ENCODE measurements around the gene ABCB9.
"Not testable (repeated sequence)": the region's sequence is repeated elsewhere in the genome, so short reads cannot be mapped to it uniquely, and the experiment has no call there.

The ABCB9 gene

GRCh38 chr12:122963941-122964265 lies 2.4 kb downstream of the ABCB9 start:
- no peak for DNase-seq (ENCODE audit: low spot score)

DNA sequence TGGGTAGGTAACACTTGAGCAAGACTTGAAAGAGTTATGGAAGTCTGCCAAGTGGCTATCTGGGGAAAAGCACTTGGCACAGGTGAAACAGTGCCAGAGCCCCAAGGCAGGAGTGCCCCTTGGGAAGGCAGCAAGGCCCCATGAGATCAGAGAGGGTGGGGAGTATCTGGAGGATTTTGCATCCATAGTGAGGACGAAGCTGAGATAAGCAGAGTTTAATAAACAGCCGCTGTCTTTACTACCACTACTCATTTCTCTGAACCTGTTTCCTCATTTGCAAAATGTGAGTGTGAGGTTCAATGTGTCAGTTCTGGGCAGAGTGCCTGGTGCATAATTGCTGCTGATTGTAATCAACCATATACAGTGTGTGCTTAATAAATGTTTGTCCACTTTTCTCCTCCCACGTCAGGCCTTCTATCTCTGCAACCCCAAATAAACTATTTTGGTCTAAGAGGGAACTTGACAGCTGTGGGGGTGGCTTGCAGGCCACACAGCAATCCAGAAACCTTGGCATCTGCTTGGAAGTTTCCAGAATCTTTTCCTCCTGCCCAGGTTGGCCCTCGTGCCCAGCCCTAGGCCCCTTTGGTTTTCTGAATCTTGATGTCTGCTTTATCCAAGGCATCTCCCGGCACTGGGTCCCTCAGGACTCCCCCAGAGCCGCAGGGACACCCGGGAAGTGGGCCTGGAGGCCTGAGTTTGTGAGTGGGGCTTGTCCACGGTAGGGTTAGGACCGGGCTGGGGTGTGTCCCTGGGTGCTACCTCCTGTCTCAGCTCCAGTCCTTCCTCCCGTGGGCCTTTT lies 4.5 kb downstream of the ABCB9 start:
- DNase-seq (ENCODE audit: low spot score) = no peak

- DNase-seq (ENCODE audit: low spot score) = no peak
These were observed 6.1 kb downstream of the ABCB9 start for GRCh38 chr12:122960193-122960569.

DNA sequence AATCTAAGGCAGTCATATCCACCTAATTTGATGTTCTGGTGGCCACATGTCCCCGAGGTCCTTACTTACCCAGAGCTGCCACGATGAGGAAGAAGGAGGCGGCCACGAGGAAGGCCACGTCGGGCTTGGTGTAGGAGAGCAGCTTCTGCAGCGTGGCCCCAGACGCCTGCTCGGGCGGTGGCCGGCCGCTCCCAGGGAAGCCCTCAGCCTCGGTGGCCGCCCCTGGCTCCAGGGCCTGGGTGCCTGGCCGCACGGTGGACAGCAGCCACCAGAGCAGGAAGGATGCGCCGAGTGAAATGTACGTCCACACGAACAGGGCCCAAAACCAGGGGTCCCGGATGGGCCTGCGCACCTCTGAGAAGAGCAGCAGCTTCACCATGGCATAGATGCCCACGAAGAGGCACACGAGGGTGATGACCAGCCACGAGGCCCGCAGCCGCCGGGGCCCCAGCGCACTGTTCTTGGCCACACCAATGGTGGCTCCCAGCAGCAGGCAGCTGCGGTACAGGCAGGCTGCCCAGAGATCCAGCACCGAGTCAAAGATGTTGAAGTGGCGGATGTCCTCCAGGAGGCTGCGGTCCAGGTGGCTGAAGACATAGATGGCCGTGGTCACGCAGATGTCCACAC lies 6.6 kb downstream of the ABCB9 start:
- DNase-seq (ENCODE audit: low spot score) = no peak

- DNase-seq (ENCODE audit: low spot score) = no peak
These were observed 7.9 kb downstream of the ABCB9 start for GRCh38 chr12:122958198-122958888.

DNA sequence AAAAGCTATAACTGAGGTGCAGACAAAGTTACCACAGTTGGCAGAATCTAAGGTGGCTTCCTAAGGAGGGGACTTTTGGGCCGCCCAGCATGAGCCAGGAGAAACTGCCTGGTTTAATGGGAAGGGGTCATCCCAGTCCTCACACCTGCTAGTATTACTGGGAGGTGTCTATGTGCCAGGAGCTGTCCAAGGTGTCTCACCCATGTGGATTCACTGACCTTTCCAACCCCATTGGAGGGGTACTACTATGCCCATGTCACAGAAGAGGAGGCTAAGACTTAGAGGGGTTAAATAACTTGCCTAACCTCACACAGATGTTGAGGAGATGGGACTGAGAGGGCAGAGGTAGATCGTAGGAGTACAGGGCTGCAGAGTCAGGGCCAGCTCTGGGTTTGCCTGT lies 10.2 kb downstream of the ABCB9 start:
- no peak for DNase-seq (ENCODE audit: low spot score)

- no peak for DNase-seq (ENCODE audit: low spot score)
These were observed 11.1 kb downstream of the ABCB9 start for GRCh38 chr12:122955156-122955555.

DNA sequence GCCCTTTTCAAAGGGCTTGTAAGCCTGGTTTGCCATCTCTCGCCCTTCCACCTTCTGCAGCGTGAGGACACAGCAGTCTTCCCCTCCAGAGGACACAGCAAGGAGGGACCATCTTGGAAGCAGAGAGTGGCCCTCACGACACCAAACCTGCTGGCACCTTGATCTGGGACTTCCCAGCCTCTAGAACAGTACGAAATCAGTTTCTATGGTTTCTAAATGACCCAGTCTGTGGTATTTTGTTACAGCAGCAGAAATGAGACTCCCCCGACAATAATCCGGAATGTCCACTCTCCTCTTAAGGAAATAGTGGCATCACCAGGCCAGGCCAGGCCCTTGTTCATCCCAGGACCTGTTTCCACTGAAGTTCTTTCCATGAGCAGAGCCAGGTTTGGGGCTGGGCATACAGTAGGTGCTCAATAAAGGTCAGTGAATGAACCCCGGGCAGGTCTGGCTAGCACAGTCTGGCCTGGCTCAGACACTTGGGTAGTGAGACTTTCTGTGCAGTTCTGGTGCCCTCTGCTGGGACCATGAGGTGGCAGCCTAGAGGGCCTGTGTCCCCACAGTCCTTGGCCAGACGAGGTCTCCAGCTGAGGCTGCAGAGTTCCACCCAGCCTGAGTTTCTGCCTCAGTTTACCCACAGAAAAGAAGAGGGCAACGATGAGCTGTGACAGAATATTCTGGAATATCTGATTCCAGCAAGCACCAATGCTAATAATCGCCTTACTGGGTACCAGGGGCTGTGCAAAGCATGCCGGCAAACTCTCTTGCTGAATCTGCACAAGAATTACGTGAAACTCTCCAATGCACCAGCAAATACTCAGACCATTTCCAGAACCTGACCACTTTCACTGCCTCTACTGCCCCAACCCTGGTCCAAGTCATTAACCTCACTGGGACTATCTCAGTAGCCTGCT lies 14.0 kb downstream of the ABCB9 start:
- DNase-seq (ENCODE audit: low spot score) = peak; percentile 71

GRCh38 chr12:122951406-122951805 lies 14.9 kb downstream of the ABCB9 start:
- DNase-seq (ENCODE audit: low spot score) = no peak

DNA sequence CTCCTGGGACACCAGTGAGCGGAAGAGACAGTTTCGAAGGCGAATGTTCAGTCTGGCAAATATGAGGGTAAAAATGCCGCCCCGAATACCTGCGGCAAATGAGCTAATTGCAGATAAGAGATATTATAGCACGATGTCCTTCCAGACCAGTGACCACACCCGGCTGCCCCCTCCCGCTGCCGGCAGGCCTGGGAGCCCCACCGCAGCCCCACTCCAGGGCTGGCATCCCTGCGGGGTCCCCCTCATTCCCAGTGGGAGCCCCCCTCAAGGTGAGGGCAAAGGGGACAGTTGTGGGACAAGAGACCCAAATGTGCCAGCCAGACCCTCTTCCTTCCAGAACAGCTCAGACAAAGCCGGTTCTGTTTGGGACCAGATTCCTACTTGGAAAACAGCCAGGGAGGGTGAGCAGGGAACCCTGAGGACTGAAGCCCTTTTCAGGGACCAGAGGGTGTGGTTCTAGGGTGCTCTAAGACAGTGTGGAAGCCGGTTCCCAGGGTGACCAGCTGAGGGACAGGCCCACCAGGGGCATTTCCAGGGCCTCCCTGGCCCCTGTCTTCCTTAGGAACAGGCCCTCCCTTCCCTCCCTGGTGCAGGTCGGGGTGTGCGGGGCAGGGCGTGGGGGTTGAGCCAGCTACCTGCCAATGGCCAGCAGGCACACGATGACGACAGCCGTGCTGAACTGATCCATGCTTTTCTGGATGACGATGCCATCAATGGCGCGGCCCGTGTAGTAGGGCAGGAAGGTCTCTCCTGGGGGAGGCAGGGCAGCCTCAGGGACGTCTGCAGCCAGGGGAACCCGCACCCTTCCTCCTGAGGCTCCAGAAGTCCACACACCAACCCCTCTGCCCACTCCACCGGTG lies 16.2 kb downstream of the ABCB9 start:
- no peak for DNase-seq (ENCODE audit: low spot score)

DNA sequence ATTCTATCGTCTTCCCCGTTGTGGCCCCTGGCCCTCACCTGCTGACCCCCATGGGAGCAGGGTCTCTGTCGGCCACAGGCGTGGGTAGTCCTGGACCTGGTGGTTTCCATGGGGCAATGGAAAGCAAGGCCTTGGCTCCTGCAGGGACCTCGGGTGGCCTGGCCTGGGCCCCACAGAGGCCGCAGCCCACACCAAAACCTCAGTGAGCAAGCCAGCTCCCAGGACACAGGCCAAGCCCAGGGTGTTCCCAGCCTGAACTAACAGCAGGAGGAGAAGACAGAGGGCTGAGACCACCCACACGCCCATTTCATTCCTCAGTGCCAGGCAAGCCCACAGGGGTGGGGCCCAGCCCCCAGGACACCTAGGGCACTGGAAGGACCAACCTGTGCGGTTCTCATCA lies 16.9 kb downstream of the ABCB9 start:
- no peak for DNase-seq (ENCODE audit: low spot score)

DNA sequence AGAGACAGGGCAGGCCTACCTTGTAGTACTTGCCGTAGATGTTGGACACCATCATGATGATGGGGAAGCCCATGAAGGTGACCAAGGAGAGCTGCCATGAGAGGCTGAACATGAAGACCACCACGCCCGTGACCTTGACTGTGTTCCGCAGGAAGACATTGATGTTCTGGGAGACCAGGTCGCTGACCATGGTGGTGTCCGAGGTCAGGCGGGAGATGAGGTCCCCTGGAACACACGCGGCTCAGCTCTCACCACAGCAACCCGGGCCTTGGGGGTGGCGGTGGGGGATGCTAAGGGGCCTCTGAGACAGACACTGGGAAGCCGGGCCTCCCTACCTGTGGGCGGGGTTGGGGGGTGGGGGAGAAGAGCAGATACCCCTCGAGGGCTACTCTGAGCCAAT lies 17.7 kb downstream of the ABCB9 start:
- DNase-seq (ENCODE audit: low spot score) = no peak

- no peak for DNase-seq (ENCODE audit: low spot score)
These were observed 18.9 kb downstream of the ABCB9 start for GRCh38 chr12:122947352-122947792.

GRCh38 chr12:122946690-122947341 lies 19.4 kb downstream of the ABCB9 start:
- DNase-seq (ENCODE audit: low spot score) = no peak

- peak; percentile 83 for DNase-seq (ENCODE audit: low spot score)
These were observed 21.4 kb downstream of the ABCB9 start for GRCh38 chr12:122944605-122945592.

DNA sequence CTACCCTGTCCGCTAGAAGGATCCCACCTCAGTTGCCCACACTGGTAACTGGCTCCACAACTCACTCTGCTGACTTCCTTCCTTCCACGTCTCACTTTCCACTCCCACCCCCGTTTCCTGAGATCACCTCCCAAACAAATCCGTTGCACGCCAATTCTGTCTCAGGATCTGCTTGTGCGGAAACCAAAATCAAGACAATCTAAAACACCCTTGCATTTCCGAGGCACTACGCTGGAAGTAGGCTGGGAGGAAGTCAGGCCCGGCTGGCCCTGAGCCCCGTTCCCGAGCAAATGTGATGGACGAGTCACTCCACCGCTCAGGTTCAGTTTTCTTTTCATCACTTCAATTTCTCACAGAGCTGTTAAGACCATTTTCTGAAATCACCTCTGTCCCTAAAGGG lies 23.1 kb downstream of the ABCB9 start:
- DNase-seq (ENCODE audit: low spot score) = no peak

DNA sequence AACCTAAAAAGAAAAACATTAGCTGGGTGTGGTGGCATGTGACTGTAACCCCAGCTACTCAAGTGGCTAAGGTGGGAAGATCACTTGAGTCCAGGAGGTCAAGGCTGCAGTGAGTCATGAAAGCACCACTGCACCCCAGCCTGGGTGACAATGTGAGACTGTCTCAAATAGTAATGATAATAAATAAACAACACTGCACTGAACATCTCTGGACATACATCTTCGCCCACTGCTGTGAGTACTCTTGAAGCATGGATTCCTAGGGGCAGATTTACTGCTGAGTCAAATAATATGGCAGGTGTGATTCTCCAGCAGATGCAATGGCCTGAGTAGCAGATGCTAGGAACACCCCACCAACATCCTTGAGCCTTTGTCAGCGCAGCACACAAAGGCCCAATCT lies 23.6 kb downstream of the ABCB9 start:
- DNase-seq (ENCODE audit: low spot score) = no peak

DNA sequence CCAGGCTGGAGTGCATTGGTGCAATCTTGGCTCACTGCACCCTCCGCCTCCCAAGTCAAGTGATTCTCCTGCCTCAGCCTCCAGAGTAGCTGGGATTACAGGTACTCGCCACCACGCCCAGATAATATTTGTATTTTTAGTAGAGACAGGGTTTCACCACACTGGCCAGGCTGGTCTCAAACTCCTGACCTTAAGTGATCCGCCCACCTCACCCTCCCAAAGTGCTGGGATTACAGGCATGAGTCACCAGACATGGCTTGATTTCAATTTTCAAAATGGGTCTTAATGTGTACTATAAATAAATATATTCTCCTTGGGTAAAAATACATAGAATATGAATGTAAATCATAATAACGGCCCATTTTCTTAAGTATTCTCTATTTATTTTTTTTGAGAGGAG lies 24.9 kb downstream of the ABCB9 start:
- not testable (repeated sequence) for DNase-seq (ENCODE audit: low spot score)

DNA sequence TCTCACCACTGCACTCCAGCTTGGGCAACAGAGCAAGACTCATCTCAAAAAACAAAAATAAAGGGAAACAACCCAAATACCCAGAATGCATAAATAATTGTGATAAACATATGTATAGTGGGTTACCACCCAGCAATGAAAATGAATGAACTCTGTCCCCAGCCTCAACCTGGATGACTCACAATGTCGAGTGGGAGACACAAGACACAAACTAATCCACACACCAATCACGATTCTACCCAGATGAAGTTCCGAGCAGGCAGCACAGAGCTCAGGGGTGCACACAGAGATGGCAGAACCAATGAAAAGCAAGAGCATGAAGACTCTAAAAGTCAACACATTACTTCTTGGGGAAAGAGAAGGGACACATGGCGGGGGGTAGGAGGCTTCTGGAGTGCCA lies 27.1 kb downstream of the ABCB9 start:
- DNase-seq (ENCODE audit: low spot score) = no peak
